ENCODE results near the gene SFRP2.

Gene SFRP2

DNA sequence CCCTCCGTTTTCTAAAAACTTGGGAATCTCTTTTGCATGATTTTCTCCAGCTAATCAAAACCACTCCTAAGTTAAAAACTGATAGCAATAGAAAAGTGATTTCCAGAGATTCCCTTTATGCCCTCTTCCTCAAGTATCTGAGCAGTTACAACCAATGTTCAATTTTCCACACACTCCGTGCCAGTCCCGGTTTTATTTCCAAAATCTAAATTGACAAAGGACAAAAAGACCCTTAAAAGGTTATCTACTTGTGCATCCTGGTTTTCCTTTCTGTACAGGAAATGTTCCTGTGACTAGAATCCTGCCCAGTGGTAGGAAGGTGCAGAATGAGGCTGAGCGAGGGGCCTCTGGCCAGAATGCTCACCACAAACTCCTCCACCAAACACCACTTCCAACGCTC, 1.3 kb downstream of the SFRP2 start:
- Histone ChIP-seq H3K9me3 (ENCODE audit: control insufficient read depth, low read length) (no peaks in the 10 kb centered on the region), H3K27ac (ENCODE audit: insufficient read depth, low read length, poor library complexity, severe bottlenecking) (no peak overlapping the region), H3K27me3 (replicated peaks; ENCODE audit: control insufficient read depth, insufficient read depth, low read length, poor library complexity, severe bottlenecking) (peaks cover 47% of the 10 kb centered on the region), H3K4me1 (ENCODE audit: control insufficient read depth, insufficient read depth, low read length, poor library complexity, severe bottlenecking) (peaks cover 27% of the 10 kb centered on the region), H3K36me3 (ENCODE audit: control insufficient read depth, insufficient read depth, low read length) (no peaks in the 10 kb centered on the region), H3K4me3 (ENCODE audit: insufficient read depth, low read depth, low read length, poor library complexity, severe bottlenecking) (no peak overlapping the region)
- DNase-seq, result no peak

DNA sequence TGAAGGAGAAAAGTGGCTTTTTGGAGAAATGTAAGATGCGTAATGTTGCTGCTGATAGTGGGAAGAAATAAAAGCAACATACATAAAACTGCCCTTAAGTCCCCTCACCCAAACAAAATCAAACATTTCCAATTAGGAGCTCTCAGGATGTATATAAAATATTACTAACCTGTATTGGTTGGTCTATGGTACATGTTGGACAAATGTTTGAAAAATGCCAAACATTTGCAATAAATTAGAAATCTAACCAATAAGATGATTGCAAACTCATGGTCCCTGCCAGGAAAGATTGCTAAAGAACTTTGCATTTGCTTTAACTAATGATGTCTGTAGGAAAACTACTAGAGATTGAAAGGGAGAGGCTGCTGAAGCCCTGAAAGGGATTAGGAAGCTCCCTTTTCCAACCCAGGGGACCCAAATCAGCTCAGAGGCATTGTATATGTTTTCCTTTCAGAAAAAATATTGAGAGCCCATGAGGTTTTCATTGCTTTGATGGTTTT, 1.8 kb downstream of the SFRP2 start:
- no peak for DNase-seq
- peaks cover 43% of the 10 kb centered on the region for H3K27me3 ChIP-seq (replicated peaks; ENCODE audit: control insufficient read depth, insufficient read depth, low read length, poor library complexity, severe bottlenecking)
- H3K9me3 ChIP-seq (ENCODE audit: control insufficient read depth, low read length), result no peaks in the 10 kb centered on the region
- no peaks in the 10 kb centered on the region for H3K36me3 ChIP-seq (ENCODE audit: control insufficient read depth, insufficient read depth, low read length)
- H3K4me1 ChIP-seq (ENCODE audit: control insufficient read depth, insufficient read depth, low read length, poor library complexity, severe bottlenecking), result peaks cover 24% of the 10 kb centered on the region
- no peak overlapping the region for H3K27ac ChIP-seq (ENCODE audit: insufficient read depth, low read length, poor library complexity, severe bottlenecking)
- H3K4me3 ChIP-seq (ENCODE audit: insufficient read depth, low read depth, low read length, poor library complexity, severe bottlenecking), result no peak overlapping the region

DNA sequence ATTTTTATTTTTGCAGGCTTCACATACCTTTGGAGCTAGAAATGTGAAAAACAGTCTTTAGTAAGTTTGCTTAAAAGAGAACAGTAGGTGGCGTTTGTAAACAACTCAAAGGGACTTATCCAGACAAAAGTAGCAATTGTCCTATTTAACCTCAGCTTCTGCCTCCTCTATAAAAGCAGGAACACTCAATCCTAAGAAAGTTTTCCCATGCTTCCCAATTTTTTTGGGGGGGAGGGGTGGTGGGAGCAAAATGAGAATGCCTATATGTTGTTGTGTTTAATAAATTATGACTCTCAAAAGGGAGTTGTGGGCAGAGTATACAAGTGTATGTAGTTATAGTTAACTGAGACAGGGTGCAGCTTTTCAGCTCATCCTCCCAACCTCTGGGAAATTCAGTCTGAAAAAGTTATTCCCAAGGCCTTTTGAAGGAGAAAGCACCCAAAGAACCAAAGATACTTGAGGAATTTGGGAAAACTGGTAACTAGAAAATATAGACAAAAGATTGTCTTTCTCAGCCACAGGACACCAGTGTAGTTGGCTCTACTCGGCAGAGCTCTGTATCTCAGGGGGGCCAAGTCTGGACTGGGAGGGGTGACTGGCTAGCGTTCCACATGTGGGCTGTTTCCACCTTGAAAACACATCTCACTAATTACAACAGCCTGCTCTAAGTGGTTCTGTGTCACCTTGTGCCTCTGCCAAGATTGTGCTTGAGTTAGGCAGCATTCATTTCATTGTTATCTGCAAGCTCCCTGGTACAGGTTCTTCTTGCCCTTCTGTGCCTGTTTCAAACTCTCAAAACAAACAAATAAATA, 2.8 kb downstream of the SFRP2 start:
- H3K27ac ChIP-seq (ENCODE audit: insufficient read depth, low read length, poor library complexity, severe bottlenecking), result no peak overlapping the region
- no peak overlapping the region for H3K4me3 ChIP-seq (ENCODE audit: insufficient read depth, low read depth, low read length, poor library complexity, severe bottlenecking)

DNA sequence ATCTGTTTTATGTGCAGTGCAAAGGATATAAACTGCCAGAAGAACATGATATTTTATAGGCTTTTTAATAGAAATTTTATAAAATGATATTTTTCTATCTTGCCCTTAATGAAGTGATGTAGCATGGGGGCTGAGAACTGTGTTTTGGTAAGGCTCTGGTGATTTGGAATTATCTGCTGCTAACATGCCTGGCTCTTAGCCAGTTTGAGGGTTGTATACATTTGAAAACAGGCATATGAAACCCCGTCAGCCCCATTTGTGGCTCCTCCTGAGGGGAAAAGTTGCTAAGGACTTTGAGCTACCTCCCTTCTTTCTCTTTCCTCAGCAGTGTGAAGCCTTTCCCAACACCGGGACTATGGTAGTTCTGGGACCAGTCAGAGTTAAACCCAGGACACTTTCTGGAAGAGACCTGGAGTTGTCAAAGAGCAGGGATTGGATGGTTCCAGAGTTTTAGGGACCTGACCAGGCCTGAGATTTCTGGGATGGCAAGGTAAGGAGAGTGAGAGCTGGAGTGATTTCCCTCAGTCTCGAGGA, 4.7 kb downstream of the SFRP2 start:
- H3K9me3 ChIP-seq (ENCODE audit: control insufficient read depth, low read length), result no peaks in the 10 kb centered on the region
- no peak for DNase-seq
- no peak overlapping the region for H3K27ac ChIP-seq (ENCODE audit: insufficient read depth, low read length, poor library complexity, severe bottlenecking)
- H3K36me3 ChIP-seq (ENCODE audit: control insufficient read depth, insufficient read depth, low read length), result no peaks in the 10 kb centered on the region
- peaks cover 14% of the 10 kb centered on the region for H3K27me3 ChIP-seq (replicated peaks; ENCODE audit: control insufficient read depth, insufficient read depth, low read length, poor library complexity, severe bottlenecking)
- peaks cover 10% of the 10 kb centered on the region for H3K4me1 ChIP-seq (ENCODE audit: control insufficient read depth, insufficient read depth, low read length, poor library complexity, severe bottlenecking)
- H3K4me3 ChIP-seq (ENCODE audit: insufficient read depth, low read depth, low read length, poor library complexity, severe bottlenecking), result no peak overlapping the region

More for the DNA sequence above, 2.8 kb downstream of the SFRP2 start:
- Histone ChIP-seq H3K4me1 (ENCODE audit: control insufficient read depth, insufficient read depth, low read length, poor library complexity, severe bottlenecking) (peaks cover 14% of the 10 kb centered on the region), H3K27me3 (replicated peaks; ENCODE audit: control insufficient read depth, insufficient read depth, low read length, poor library complexity, severe bottlenecking) (peaks cover 33% of the 10 kb centered on the region), H3K9me3 (ENCODE audit: control insufficient read depth, low read length) (no peaks in the 10 kb centered on the region), H3K36me3 (ENCODE audit: control insufficient read depth, insufficient read depth, low read length) (no peaks in the 10 kb centered on the region)
- no peak for DNase-seq

DNA sequence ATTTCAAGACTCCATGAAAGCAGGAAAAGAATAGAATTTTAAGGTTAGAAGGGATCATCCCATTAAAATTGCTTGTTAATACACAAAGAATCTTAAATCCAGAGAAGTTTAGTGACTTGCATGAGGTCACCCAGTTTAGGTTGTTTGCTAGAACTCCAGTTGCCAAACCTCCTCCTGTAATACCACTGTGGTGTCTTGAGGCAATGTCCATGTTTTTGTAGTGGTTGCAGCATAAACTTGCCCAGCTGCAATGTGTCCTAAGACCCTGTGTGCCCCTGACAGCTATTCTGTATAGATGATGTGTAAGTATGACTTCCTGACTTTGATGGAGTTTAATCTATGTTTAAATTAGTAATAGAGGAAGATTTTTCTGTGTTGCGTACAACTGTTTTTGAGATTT, 6.3 kb downstream of the SFRP2 start:
- no peak for DNase-seq
- H3K9me3 ChIP-seq (ENCODE audit: control insufficient read depth, low read length), result no peaks in the 10 kb centered on the region
- no peaks in the 10 kb centered on the region for H3K4me1 ChIP-seq (ENCODE audit: control insufficient read depth, insufficient read depth, low read length, poor library complexity, severe bottlenecking)
- H3K27me3 ChIP-seq (replicated peaks; ENCODE audit: control insufficient read depth, insufficient read depth, low read length, poor library complexity, severe bottlenecking), result no peaks in the 10 kb centered on the region
- H3K27ac ChIP-seq (ENCODE audit: insufficient read depth, low read length, poor library complexity, severe bottlenecking), result no peak overlapping the region
- no peak overlapping the region for H3K4me3 ChIP-seq (ENCODE audit: insufficient read depth, low read depth, low read length, poor library complexity, severe bottlenecking)
- no peaks in the 10 kb centered on the region for H3K36me3 ChIP-seq (ENCODE audit: control insufficient read depth, insufficient read depth, low read length)

DNA sequence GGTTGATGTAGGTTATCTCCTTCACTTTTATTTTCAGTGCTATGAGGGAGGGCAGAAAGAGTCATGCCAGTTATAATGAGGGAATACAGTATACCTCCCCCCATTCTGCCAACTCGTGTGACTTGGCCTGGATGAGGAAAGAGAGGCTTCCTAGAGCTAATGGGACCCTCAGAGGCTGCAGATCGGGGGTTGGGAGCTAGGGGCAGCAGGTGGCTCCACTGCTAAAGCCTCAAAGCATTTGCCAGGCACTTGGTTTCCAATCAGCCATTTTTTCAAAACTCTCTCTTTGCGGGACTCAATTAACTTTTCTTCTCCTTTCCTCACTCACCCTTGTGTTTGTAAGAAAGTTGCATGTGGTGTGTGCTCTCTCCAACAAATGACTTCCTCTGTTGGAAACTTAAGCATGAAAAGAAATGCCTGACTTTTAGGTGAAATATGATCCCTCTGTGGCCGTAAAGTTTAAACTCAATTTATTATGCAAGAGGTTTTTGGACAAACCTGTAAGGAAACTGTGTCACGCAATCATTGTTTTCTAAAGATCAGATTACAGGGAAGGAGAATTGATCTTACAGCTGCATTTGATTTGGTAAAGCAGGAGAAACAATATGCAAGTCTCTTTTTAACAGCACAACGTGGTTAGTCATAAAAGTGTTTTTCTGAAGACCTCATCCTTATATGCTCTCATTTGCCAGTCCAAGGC, 7.0 kb downstream of the SFRP2 start:
- Histone ChIP-seq H3K27ac (ENCODE audit: insufficient read depth, low read length, poor library complexity, severe bottlenecking) (no peak overlapping the region), H3K4me3 (ENCODE audit: insufficient read depth, low read depth, low read length, poor library complexity, severe bottlenecking) (no peak overlapping the region), H3K4me1 (ENCODE audit: control insufficient read depth, insufficient read depth, low read length, poor library complexity, severe bottlenecking) (no peaks in the 10 kb centered on the region), H3K9me3 (ENCODE audit: control insufficient read depth, low read length) (no peaks in the 10 kb centered on the region), H3K36me3 (ENCODE audit: control insufficient read depth, insufficient read depth, low read length) (no peaks in the 10 kb centered on the region), H3K27me3 (replicated peaks; ENCODE audit: control insufficient read depth, insufficient read depth, low read length, poor library complexity, severe bottlenecking) (no peaks in the 10 kb centered on the region)
- no peak for DNase-seq

DNA sequence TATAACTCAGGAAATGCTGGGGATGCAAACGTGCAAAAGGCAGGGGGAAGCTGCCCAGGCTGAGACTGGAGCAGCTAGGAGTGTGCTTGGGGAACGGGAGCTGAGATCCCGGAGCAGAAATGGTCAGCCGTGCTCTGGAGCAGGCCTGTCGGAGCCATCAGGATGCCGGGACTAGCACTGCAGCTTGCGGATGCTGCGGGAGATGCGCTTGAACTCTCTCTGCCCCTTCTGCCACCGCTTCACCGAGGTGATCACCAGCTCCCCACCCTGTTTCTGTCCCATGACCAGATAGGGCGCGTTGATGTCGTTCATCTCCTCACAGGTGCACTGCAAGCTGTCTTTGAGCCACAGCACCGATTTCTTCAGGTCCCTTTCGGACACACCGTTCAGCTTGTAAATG, 7.6 kb downstream of the SFRP2 start:
- H3K4me3 ChIP-seq (ENCODE audit: insufficient read depth, low read depth, low read length, poor library complexity, severe bottlenecking), result no peak overlapping the region
- H3K4me1 ChIP-seq (ENCODE audit: control insufficient read depth, insufficient read depth, low read length, poor library complexity, severe bottlenecking), result no peaks in the 10 kb centered on the region
- H3K36me3 ChIP-seq (ENCODE audit: control insufficient read depth, insufficient read depth, low read length), result no peaks in the 10 kb centered on the region
- no peaks in the 10 kb centered on the region for H3K9me3 ChIP-seq (ENCODE audit: control insufficient read depth, low read length)
- no peaks in the 10 kb centered on the region for H3K27me3 ChIP-seq (replicated peaks; ENCODE audit: control insufficient read depth, insufficient read depth, low read length, poor library complexity, severe bottlenecking)
- no peak overlapping the region for H3K27ac ChIP-seq (ENCODE audit: insufficient read depth, low read length, poor library complexity, severe bottlenecking)
- DNase-seq, result no peak

DNA sequence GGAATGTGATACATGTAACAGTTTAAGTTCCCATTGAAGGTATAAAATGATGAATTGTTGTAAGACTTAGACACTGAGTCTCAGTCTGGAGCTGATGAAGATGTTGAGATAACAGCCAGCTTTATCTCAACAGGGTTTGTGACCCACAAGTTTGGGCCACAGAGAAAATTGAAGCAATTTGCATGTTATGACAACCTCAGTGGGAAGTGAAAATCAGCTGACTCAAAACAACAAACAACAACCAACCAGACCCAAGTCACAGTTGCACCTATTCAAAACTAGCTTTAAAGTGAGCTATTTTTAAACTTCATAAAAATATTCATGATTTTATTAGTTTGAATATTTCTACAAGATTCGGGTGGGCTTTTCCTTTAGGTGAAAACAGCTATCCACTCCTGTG, 8.0 kb downstream of the SFRP2 start:
- no peak overlapping the region for H3K4me3 ChIP-seq (ENCODE audit: insufficient read depth, low read depth, low read length, poor library complexity, severe bottlenecking)
- no peaks in the 10 kb centered on the region for H3K9me3 ChIP-seq (ENCODE audit: control insufficient read depth, low read length)
- H3K36me3 ChIP-seq (ENCODE audit: control insufficient read depth, insufficient read depth, low read length), result no peaks in the 10 kb centered on the region
- no peak for DNase-seq
- H3K27ac ChIP-seq (ENCODE audit: insufficient read depth, low read length, poor library complexity, severe bottlenecking), result no peak overlapping the region
- no peaks in the 10 kb centered on the region for H3K27me3 ChIP-seq (replicated peaks; ENCODE audit: control insufficient read depth, insufficient read depth, low read length, poor library complexity, severe bottlenecking)
- H3K4me1 ChIP-seq (ENCODE audit: control insufficient read depth, insufficient read depth, low read length, poor library complexity, severe bottlenecking), result no peaks in the 10 kb centered on the region

DNA sequence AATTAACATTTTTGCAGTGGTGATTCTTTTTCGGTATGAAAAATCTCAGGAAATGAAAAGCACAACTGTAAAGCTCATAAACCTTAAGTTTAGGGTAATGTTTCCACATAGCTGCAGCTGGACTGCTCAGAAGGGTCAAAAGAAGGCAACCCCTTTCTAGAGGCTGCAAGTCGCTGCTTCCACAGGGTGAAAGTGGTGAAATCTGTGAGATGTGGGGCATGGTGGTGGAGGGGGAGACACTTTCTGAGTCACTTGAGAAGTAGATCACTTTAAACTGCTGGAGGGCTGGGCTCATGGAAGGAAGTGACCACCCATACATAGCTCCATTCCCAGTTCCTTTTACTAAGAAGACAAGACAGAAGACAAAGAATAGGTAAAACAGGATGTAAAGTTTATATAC, 8.7 kb downstream of the SFRP2 start:
- H3K4me1 ChIP-seq (ENCODE audit: control insufficient read depth, insufficient read depth, low read length, poor library complexity, severe bottlenecking), result no peaks in the 10 kb centered on the region
- H3K27me3 ChIP-seq (replicated peaks; ENCODE audit: control insufficient read depth, insufficient read depth, low read length, poor library complexity, severe bottlenecking), result no peaks in the 10 kb centered on the region
- H3K27ac ChIP-seq (ENCODE audit: insufficient read depth, low read length, poor library complexity, severe bottlenecking), result no peak overlapping the region
- H3K9me3 ChIP-seq (ENCODE audit: control insufficient read depth, low read length), result no peaks in the 10 kb centered on the region
- no peak overlapping the region for H3K4me3 ChIP-seq (ENCODE audit: insufficient read depth, low read depth, low read length, poor library complexity, severe bottlenecking)
- no peak for DNase-seq
- H3K36me3 ChIP-seq (ENCODE audit: control insufficient read depth, insufficient read depth, low read length), result no peaks in the 10 kb centered on the region

DNA sequence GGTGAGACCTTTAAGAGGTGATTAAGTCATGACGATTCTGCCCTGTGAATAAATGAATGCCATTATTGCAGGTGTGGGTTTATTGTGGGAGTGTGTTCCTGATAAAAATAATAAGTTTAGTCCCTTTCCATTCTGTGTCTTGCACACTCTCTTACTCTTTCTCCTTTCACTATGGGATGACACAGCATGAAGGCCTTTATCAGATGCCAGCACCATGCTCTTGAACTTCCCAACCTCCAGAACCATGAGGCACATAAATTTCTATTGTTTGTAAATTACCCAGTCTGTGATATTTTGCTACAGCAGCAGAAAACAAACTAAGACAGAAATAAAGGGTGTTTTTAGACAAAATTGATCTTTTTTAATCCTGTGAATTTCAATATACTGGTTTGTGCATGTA, 10.5 kb downstream of the SFRP2 start:
- no peak overlapping the region for H3K27ac ChIP-seq (ENCODE audit: insufficient read depth, low read length, poor library complexity, severe bottlenecking)
- no peaks in the 10 kb centered on the region for H3K4me1 ChIP-seq (ENCODE audit: control insufficient read depth, insufficient read depth, low read length, poor library complexity, severe bottlenecking)
- H3K9me3 ChIP-seq (ENCODE audit: control insufficient read depth, low read length), result no peaks in the 10 kb centered on the region
- DNase-seq, result no peak
- no peaks in the 10 kb centered on the region for H3K36me3 ChIP-seq (ENCODE audit: control insufficient read depth, insufficient read depth, low read length)
- no peaks in the 10 kb centered on the region for H3K27me3 ChIP-seq (replicated peaks; ENCODE audit: control insufficient read depth, insufficient read depth, low read length, poor library complexity, severe bottlenecking)
- H3K4me3 ChIP-seq (ENCODE audit: insufficient read depth, low read depth, low read length, poor library complexity, severe bottlenecking), result no peak overlapping the region

All from effector memory CD4-positive, alpha-beta T cell (primary cell).